Choroid plexus epithelial cell (primary cell): ENCODE measurements around the gene SHISA4.
A peak's percentile ranks its signal among the peaks of the same experiment; 100 is the strongest.

Experiments used
- DNase-seq: peaks from one replicate; pipeline ENCODE4 v3.0.0-alpha.2; 2010; ENCODE audit warnings: low read depth
- H3K4me3 ChIP-seq: 2 replicates; pipeline ENCODE4 v1.5.1; 2011; ENCODE audit warnings: low read depth, mild to moderate bottlenecking, control low read depth, low read length, moderate library complexity
- CTCF ChIP-seq: conservative IDR thresholded peaks from 2 replicates; pipeline ENCODE4 v1.5.1; 2011; ENCODE audit warnings: low read depth, mild to moderate bottlenecking, control low read depth, inconsistent platforms, low read length, moderate library complexity

SHISA4 gene

GRCh38 chr1:201886103-201886885 is 2.4 kb upstream of the SHISA4 start:
- no peak overlapping the region for H3K4me3 ChIP-seq
- DNase-seq, result no peak
- TF ChIP-seq CTCF, result no peak

- TF ChIP-seq CTCF, result no peak
- DNase-seq, result no peak
- no peak overlapping the region for H3K4me3 ChIP-seq
Observed at GRCh38 chr1:201887116-201887866, 1.4 kb upstream of the SHISA4 start.

- no peak for TF ChIP-seq CTCF
- no peak for DNase-seq
- peak overlapping the region; percentile 80 for H3K4me3 ChIP-seq
Observed at GRCh38 chr1:201889090-201889968, 631 bp downstream of the SHISA4 start.

GRCh38 chr1:201890223-201890622 is 1.5 kb downstream of the SHISA4 start:
- TF ChIP-seq CTCF, result no peak
- DNase-seq, result no peak
- H3K4me3 ChIP-seq, result no peak overlapping the region

GRCh38 chr1:201890806-201891450 is 2.2 kb downstream of the SHISA4 start:
- H3K4me3 ChIP-seq, result no peak overlapping the region
- no peak for TF ChIP-seq CTCF
- no peak for DNase-seq

- TF ChIP-seq CTCF, result no peak
- DNase-seq, result no peak
- no peak overlapping the region for H3K4me3 ChIP-seq
Observed at GRCh38 chr1:201891451-201892045, 2.9 kb downstream of the SHISA4 start.
